ENCODE measurements around the gene ZNF787. TPM values are rescaled to one million over a fixed set of nuclear protein-coding genes. Genes with fewer than 3 reads are reported as not detected.

Gene ZNF787
- total RNA-seq, 2 donors from 2014 or later: 6.0 to 11.8 TPM

DNA sequence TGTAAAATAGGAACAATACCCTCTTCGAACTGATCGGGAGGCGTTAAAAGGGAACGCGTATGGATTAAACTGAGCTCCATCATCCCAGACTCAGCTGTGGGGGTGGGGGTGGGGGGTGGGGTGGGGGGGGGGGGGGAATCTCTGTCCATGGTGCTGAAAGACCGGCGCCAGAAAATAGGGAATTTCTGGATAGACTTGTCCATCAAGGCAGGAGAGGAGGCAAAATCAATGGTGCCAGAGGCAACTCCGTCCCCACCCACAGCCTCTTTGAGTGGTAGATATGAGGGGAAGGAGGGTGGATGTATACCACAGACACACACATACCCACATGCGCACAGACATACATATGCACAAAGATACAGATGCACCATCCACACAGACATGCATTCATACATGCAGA, 37.4 kb downstream of the ZNF787 start:
- no peak for DNase-seq (ENCODE audit: low spot score)
- peaks cover 0 to 14% of the 10 kb centered on the region in 2 donors for H3K4me1 ChIP-seq
- no peaks in the 10 kb centered on the region for H3K27me3 ChIP-seq
- H3K27ac ChIP-seq: no peak overlapping the region
- H3K36me3 ChIP-seq: peaks cover 3% of the 10 kb centered on the region
- H3K9me3 ChIP-seq: no peaks in the 10 kb centered on the region
- no peak overlapping the region for H3K4me3 ChIP-seq
- TF ChIP-seq, protein P1, sequence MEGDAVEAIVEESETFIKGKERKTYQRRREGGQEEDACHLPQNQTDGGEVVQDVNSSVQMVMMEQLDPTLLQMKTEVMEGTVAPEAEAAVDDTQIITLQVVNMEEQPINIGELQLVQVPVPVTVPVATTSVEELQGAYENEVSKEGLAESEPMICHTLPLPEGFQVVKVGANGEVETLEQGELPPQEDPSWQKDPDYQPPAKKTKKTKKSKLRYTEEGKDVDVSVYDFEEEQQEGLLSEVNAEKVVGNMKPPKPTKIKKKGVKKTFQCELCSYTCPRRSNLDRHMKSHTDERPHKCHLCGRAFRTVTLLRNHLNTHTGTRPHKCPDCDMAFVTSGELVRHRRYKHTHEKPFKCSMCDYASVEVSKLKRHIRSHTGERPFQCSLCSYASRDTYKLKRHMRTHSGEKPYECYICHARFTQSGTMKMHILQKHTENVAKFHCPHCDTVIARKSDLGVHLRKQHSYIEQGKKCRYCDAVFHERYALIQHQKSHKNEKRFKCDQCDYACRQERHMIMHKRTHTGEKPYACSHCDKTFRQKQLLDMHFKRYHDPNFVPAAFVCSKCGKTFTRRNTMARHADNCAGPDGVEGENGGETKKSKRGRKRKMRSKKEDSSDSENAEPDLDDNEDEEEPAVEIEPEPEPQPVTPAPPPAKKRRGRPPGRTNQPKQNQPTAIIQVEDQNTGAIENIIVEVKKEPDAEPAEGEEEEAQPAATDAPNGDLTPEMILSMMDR (IDR thresholded peaks at IDR 0.05): no peak

DNA sequence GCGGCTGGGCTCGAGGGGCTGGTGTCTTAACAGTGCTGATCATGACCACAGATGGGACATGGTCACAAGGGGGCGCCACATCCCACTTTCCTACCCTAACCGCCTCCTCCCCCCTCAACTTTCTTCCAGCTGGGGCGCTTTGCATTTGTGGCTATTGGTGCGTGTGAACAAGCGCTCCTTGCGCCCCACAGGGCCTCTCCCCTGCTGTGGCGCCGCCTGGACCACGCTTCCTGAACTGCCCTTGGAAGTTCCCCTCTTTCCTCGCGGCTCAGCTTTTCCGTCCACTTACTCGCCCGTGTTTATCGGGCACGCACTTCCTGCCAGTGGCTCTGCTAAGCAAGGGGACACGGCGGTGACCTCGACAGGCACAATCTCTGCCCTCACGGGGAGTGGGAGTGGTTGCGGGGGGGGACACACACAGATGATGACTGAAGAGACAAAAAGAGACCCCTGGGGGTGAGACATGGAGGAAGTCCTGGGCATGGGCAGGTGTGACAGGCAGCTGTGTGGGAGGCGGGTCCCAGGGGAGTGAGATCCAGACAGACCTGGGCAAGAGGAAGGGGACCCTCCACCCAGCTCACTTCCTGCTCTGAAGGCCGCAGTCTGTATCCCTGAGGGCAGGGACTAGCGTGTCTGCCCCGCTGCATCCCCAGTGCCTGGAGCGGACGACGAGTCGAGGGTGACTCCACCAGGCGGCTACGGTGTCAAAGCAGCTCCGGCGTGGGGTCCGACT, 40.3 kb downstream of the ZNF787 start:
- peak; percentile 83 for DNase-seq (ENCODE audit: low spot score)
- Histone ChIP-seq H3K4me1 (peaks cover 0 to 14% of the 10 kb centered on the region in 2 donors), H3K36me3 (no peaks in the 10 kb centered on the region), H3K4me3 (peak overlapping the region; percentile 33 to 52), H3K27ac (peak overlapping the region in 1 of 2 donors; percentile 24), H3K9me3 (no peaks in the 10 kb centered on the region), H3K27me3 (no peaks in the 10 kb centered on the region)
- TF ChIP-seq, protein P1 (IDR thresholded peaks at IDR 0.05): peak; percentile 17 to 70

DNA sequence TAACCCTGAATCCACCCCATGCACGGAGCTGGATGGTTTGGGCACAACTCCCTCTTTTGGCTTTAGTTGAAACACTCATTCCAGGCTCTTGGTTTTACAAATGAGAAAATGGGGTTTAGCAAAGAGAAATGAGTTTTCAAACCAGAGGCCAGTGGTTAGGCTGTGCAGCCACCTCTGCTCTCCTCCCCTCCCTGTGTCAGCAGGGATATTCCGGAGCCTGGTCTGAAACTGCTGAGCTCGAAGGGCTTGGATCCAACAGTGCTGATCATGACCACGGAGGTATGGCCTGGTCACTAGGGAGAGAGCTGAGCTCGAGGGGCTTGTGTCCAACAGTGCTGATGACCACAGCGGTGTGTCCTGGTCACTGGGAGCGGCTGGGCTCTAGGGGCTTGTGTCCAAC, 41.5 kb downstream of the ZNF787 start:
- Histone ChIP-seq H3K9me3 (no peaks in the 10 kb centered on the region), H3K4me1 (peaks cover 0 to 14% of the 10 kb centered on the region in 2 donors), H3K36me3 (no peaks in the 10 kb centered on the region), H3K27me3 (no peaks in the 10 kb centered on the region), H3K27ac (no peak overlapping the region), H3K4me3 (no peak overlapping the region)
- no peak for DNase-seq (ENCODE audit: low spot score)
- TF ChIP-seq, protein P1 (IDR thresholded peaks at IDR 0.05): no peak

DNA sequence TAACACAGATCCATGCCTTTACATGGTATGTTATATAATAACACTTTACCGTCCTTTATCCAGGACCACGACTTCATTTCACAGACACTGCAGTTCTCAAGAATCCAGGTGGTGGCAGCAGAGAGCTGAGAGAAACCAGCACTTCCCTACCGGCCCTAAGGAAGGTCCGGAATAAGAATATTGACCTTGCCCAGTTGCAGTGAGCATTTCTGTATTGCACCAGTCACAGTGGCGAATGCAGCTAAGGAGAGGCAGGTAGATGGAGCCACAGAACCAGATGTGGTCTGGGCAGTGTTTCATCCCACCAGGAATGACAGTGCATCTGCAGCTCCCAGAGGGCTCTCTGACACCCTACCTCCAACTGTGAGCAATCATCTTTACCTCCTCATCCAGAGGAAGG, 44.6 kb downstream of the ZNF787 start:
- DNase-seq (ENCODE audit: low spot score): no peak
- Histone ChIP-seq H3K4me1 (peaks cover 0 to 8% of the 10 kb centered on the region in 2 donors), H3K27me3 (no peaks in the 10 kb centered on the region), H3K36me3 (no peaks in the 10 kb centered on the region), H3K9me3 (no peaks in the 10 kb centered on the region), H3K27ac (no peak overlapping the region), H3K4me3 (no peak overlapping the region)
- TF ChIP-seq, protein P1 (IDR thresholded peaks at IDR 0.05): peak; percentile 52 to 89

DNA sequence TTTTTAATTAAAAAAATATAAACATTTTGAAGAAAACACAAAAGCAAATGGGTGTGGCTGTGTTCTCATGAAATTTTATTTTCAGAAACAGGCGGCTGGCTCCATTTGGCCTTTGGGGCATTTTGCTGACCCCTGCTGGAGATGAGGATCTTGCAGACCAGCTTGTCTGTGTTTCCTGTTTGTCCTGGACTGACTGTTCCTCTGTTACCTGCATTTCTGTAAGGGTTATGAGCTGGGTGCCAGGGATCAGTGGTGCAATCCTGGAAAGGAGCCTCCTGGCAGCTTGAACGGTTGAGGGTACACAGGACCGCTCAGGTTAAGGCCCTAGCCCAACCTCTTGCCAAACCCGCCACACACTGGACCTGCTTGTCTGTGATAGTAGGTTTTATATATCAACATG, 49.9 kb downstream of the ZNF787 start:
- Histone ChIP-seq H3K9me3 (no peaks in the 10 kb centered on the region), H3K4me1 (peaks cover 0 to 7% of the 10 kb centered on the region in 2 donors), H3K36me3 (no peaks in the 10 kb centered on the region), H3K4me3 (no peak overlapping the region), H3K27ac (no peak overlapping the region), H3K27me3 (no peaks in the 10 kb centered on the region)
- no peak for DNase-seq (ENCODE audit: low spot score)
- TF ChIP-seq, protein P1 (IDR thresholded peaks at IDR 0.05): no peak

DNA sequence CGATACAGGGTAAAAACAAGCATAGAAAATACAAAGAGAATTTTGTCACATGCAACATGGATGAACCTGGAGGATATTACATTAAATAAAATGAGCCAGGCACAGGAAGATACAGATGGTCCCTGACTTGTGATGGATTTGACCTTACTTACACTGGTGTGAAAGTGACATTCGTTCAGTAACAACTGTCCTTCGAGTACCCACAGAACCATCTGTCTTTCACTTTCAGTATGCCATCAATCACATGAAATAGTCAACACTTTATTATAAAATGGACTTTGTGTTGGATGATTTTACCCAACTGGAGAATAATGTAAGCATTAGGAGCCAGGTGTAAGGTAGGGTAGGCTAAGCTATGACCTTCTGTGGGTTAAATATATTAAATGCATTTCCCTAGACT, 51.5 kb downstream of the ZNF787 start:
- Histone ChIP-seq H3K9me3 (no peaks in the 10 kb centered on the region), H3K27me3 (no peaks in the 10 kb centered on the region), H3K27ac (no peak overlapping the region), H3K36me3 (no peaks in the 10 kb centered on the region), H3K4me1 (peaks cover 0 to 9% of the 10 kb centered on the region in 2 donors), H3K4me3 (no peak overlapping the region)
- TF ChIP-seq, protein P1 (IDR thresholded peaks at IDR 0.05): no peak
- no peak for DNase-seq (ENCODE audit: low spot score)
